ENCODE measurements around the gene UBAP2.
"Not testable (repeated sequence)": the region's sequence is repeated elsewhere in the genome, so short reads cannot be mapped to it uniquely, and the experiment has no call there.

UBAP2 gene

GRCh38 chr9:34034698-34035065 is 14.0 kb downstream of the UBAP2 start:
- Histone ChIP-seq H3K27me3 (ENCODE audit: insufficient read depth, low read depth, severe bottlenecking) (no peaks in the 10 kb centered on the region), H3K36me3 (peaks cover 24% of the 10 kb centered on the region), H3K9me3 (ENCODE audit: severe bottlenecking) (no peaks in the 10 kb centered on the region), H3K4me3 (ENCODE audit: low read depth, low read length) (no peak overlapping the region), H3K27ac (no peak overlapping the region)
- DNase-seq, result no peak
- TF ChIP-seq, protein P1, sequence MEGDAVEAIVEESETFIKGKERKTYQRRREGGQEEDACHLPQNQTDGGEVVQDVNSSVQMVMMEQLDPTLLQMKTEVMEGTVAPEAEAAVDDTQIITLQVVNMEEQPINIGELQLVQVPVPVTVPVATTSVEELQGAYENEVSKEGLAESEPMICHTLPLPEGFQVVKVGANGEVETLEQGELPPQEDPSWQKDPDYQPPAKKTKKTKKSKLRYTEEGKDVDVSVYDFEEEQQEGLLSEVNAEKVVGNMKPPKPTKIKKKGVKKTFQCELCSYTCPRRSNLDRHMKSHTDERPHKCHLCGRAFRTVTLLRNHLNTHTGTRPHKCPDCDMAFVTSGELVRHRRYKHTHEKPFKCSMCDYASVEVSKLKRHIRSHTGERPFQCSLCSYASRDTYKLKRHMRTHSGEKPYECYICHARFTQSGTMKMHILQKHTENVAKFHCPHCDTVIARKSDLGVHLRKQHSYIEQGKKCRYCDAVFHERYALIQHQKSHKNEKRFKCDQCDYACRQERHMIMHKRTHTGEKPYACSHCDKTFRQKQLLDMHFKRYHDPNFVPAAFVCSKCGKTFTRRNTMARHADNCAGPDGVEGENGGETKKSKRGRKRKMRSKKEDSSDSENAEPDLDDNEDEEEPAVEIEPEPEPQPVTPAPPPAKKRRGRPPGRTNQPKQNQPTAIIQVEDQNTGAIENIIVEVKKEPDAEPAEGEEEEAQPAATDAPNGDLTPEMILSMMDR (IDR thresholded peaks at IDR 0.05; ENCODE audit: low read depth, low read length), result no peak

- H3K36me3 ChIP-seq, result peaks cover 34% of the 10 kb centered on the region
- no peaks in the 10 kb centered on the region for H3K9me3 ChIP-seq (ENCODE audit: severe bottlenecking)
- TF ChIP-seq, protein P1 (IDR thresholded peaks at IDR 0.05; ENCODE audit: low read depth, low read length), result no peak
- DNase-seq, result no peak
- no peak overlapping the region for H3K27ac ChIP-seq
- H3K4me3 ChIP-seq (ENCODE audit: low read depth, low read length), result no peak overlapping the region
- H3K27me3 ChIP-seq (ENCODE audit: insufficient read depth, low read depth, severe bottlenecking), result no peaks in the 10 kb centered on the region
Observed at GRCh38 chr9:34032631-34033030, 16.1 kb downstream of the UBAP2 start.

DNA sequence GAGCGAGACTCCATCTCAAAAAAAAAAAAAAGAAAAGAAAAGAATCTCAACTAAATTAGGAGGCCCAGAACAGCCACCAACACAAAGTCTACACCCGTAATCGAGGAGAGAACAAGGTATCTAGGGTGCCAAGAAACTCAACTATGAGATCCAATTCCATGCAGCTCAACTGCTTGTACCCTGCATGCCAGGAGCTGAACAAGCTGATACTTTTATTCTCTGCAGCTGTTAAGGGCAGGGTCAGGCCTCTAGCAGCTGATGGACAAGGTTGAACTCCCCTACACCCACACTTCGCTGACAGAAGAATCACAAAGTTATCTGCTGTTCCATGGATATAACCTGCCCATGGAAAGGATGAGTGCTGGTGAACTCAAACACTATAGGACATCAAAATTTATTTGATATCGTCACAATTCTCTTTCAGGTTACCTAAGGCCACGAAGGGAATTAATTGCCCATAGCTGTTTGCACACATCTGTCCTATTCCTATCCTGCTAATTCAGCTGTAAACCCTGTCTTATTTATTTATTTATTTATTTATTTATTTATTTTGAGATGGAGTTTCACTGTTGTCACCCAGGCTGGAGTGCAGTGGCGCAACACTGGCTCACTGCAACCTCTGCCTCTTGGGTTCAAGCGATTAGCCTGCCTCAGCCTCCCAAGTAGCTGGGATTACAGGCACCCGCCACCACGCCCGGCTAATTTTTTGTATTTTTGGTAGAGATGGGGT is 20.7 kb downstream of the UBAP2 start:
- DNase-seq, result no peak
- Histone ChIP-seq H3K27me3 (ENCODE audit: insufficient read depth, low read depth, severe bottlenecking) (no peaks in the 10 kb centered on the region), H3K4me3 (ENCODE audit: low read depth, low read length) (no peak overlapping the region), H3K36me3 (peaks cover 36% of the 10 kb centered on the region), H3K9me3 (ENCODE audit: severe bottlenecking) (no peaks in the 10 kb centered on the region), H3K27ac (no peak overlapping the region)
- TF ChIP-seq, protein P1 (IDR thresholded peaks at IDR 0.05; ENCODE audit: low read depth, low read length), result no peak

GRCh38 chr9:34025811-34026210 is 22.9 kb downstream of the UBAP2 start:
- Histone ChIP-seq H3K4me3 (ENCODE audit: low read depth, low read length) (no peak overlapping the region), H3K9me3 (ENCODE audit: severe bottlenecking) (no peaks in the 10 kb centered on the region), H3K36me3 (peaks cover 20% of the 10 kb centered on the region), H3K27me3 (ENCODE audit: insufficient read depth, low read depth, severe bottlenecking) (no peaks in the 10 kb centered on the region), H3K27ac (no peak overlapping the region)
- DNase-seq, result no peak
- TF ChIP-seq, protein P1 (IDR thresholded peaks at IDR 0.05; ENCODE audit: low read depth, low read length), result no peak

DNA sequence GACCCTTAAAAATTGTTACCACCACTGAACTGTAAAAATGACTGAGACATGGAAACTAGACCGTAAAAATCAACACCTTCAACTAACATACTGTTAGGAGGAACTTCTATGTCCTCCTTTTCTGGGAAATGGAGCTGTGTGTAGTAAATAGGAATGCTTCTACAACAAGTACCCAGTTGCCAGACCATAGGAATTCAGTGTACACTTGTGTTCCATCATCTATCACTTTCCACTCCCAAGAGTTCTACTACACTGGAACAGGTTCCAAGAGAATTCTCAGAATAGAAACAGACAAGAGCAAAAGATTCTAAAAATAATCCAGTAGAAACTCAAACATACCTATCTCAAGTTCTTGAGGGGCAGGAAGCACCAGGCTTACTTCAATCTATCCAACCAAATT is 23.6 kb downstream of the UBAP2 start:
- no peak overlapping the region for H3K27ac ChIP-seq

GRCh38 chr9:34024476-34024875 is 24.2 kb downstream of the UBAP2 start:
- H3K27ac ChIP-seq; H3K27me3 ChIP-seq (ENCODE audit: insufficient read depth, low read depth, severe bottlenecking); H3K4me3 ChIP-seq (ENCODE audit: low read depth, low read length); DNase-seq; H3K9me3 ChIP-seq (ENCODE audit: severe bottlenecking): not testable (repeated sequence)
- peaks cover 14% of the 10 kb centered on the region for H3K36me3 ChIP-seq

More for the DNA sequence above, 23.6 kb downstream of the UBAP2 start:
- no peak for DNase-seq
- peaks cover 16% of the 10 kb centered on the region for H3K36me3 ChIP-seq
- H3K27me3 ChIP-seq (ENCODE audit: insufficient read depth, low read depth, severe bottlenecking), result no peaks in the 10 kb centered on the region
- H3K4me3 ChIP-seq (ENCODE audit: low read depth, low read length), result no peak overlapping the region
- TF ChIP-seq, protein P1 (IDR thresholded peaks at IDR 0.05; ENCODE audit: low read depth, low read length), result no peak
- H3K9me3 ChIP-seq (ENCODE audit: severe bottlenecking), result no peaks in the 10 kb centered on the region
